ENCODE data around the gene LRRC3.

DNA sequence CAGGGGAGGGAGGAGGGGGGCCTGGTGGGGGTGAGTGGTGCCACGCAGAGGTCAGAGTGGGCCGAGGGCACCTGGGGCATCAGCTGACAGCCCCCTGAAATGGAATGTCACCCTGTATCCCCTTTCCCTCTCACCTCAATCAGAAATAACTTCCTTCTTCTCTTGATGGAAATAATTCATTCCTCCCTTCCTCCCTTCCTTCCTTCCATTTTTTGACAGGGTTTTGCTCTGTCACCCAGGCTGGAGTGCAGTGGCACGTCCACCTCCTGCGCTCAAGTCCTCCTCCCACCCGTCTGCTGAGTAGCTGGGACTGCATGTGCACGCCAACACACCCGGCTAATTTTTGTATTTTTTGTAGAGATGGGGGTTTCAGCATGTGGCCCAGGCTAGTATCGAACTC lies 48.4 kb upstream of the LRRC3 start:
- TF ChIP-seq, protein P1, sequence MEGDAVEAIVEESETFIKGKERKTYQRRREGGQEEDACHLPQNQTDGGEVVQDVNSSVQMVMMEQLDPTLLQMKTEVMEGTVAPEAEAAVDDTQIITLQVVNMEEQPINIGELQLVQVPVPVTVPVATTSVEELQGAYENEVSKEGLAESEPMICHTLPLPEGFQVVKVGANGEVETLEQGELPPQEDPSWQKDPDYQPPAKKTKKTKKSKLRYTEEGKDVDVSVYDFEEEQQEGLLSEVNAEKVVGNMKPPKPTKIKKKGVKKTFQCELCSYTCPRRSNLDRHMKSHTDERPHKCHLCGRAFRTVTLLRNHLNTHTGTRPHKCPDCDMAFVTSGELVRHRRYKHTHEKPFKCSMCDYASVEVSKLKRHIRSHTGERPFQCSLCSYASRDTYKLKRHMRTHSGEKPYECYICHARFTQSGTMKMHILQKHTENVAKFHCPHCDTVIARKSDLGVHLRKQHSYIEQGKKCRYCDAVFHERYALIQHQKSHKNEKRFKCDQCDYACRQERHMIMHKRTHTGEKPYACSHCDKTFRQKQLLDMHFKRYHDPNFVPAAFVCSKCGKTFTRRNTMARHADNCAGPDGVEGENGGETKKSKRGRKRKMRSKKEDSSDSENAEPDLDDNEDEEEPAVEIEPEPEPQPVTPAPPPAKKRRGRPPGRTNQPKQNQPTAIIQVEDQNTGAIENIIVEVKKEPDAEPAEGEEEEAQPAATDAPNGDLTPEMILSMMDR (conservative IDR thresholded peaks at IDR 0.05; ENCODE audit: low read length) = no peak
- no peak for TF ChIP-seq EZH2phosphoT487 (IDR thresholded peaks at IDR 0.05; ENCODE audit: borderline replicate concordance)
